Measurements from ENCODE around the gene FPGS.

DNA sequence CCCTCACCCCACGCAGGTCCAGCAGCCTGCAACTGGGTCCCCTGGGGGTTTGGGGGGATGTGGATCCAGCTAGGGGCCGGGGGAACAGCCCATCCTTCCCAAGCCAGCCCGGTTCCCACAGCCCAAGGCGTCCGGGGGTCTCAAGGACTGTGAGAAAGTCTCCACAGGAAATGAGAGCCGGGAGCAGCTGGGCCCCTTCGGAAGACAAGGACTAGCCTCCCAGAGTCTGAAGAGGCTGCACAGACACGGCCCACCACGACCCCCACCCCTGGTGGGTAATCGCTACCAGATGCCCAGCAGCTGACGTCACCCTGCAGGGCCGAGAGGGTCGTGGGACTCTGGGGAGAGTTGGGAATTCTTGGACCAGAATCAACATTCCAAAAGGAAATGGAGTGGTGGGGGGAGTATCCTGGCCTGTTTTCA lies 34.8 kb upstream of the FPGS start:
- TF ChIP-seq EP300 (IDR thresholded peaks at IDR 0.05) (no peak), CTCF (IDR thresholded peaks at IDR 0.05) (no peak), POLR2A (IDR thresholded peaks at IDR 0.05) (no peak)

Data from ovary (tissue), 3 donors.